Activated naive CD8-positive, alpha-beta T cell treated with anti-CD3 and anti-CD28 coated beads, Interleukin-2, amount 50 U/mL, for 16 hours (primary cell): ENCODE measurements around the gene FRY.

Source experiments
- DNase-seq: peaks from one replicate; pipeline ENCODE4 v3.0.0-alpha.2; 2020; ENCODE audit warnings: low read depth, low spot score

Gene FRY

DNA sequence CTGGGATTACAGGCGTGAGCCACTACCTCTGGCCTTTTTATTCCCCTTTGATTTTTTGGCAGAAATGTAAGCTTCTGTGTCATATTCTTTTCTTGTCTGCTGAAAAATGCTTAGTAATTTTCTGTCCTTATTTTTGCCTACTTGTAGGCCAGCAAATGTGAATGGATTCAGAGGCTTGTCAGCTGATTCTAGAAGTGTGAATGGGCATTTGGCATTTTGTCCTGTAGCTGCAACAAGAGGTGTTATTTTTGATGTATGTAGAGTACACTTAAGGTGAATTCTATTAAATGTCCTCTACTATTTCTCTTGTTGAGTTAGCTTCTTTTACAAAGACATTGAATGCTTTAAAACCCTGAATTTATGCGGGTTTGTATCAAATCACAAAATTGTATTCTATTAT, 50.0 kb downstream of the FRY start:
- DNase-seq = no peak

DNA sequence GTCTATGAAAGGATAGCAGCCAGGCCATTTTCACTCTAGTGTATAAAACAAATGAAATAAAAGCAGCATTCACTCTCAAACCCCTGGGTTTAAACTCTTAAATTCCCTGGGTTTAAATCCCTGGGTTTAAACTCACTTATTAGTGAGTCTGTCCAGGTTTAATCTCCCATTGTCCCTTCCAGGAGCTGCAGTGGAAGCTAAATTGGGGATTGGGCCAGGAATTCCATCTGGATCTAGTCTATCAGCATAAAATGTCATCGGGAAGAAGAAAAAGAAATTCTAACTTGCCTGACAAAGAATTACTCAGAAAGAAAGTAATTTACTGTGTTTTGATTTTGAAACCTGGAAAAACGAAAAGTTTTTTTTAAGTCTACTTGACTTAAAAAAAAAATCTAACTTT, 54.8 kb downstream of the FRY start:
- no peak for DNase-seq

DNA sequence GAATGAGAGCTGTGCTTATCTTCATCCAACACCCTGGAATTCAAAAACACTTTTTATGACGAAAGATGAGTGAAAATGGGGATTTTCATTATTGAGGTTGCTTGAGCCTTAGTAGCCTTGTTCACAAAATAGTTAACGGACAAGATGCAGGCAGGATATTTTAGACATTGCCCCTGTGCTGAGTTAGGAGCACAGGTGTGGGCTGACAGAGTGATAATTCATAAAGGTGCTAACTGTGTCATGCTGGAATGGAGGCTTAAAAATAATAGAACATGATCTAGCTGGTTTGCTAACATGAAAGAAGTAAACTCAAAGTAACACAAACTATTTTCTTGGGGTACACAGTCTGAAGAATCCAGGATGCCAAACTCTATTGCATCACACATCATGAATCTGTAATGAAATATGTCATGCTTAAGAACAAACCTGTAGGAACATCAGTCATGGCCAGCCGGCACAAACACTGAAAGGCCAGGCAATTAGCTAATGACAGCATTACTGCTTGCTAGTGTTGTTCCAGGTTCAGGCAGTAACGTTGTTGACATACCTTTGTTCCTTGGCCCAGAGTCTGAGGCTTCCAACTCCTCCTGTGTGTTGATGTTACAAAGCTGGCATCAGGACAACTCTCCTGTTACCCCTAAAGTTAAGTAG, 55.3 kb downstream of the FRY start:
- DNase-seq = no peak

DNA sequence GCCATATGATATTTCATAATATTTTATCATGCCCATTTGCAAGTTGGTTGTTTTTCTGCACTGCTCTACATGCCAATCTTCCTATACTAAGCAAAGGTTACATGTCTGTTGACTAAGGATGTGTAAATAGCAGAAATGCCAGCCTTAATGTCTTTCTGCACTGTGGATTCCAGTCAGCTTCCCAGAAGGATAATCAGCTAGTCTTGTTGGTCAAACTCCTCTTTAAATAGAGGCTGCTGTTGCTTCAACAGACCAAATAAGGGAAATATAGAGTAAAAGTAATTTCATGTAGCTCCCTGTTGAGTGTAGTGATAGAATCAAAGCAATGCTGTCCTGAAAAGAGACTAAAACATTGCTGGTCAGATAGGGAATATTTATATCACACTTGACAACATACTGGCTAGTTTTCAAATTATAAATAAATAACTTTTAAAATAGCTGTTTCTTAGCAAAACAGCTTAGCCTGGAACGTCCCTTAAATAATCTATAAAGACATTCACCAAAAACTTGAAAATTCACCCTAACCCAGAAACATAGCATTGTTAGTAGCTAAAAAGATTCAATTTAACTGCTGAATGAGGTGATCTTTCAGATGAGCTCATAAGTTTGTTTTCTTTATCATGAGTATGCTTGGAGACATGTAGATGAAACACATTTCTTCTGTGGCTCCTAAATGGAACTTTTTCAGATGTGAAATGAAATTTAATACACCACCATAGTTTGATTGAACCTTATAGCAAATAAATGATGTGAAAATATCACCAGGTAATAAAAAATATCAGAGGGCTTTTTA, 56.6 kb downstream of the FRY start:
- DNase-seq = no peak

DNA sequence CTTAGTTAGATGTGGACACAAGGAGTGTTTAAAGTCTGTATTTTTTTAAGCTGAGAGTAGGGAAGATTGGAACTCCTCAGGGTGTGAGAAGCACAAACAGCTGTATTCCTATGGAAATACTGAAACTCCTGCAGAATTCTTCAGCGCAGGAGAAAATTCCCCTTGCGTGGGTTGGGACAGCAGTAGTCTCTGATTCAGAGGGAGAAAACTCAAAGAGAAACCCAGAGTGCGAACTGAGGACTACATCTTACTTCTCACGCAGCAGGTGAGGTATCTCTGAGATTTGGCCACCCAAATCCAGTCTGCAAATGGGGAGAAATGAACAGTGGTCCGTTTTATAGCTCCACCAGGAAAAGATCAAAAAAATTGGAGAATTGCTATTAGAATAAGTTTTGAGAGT, 60.9 kb downstream of the FRY start:
- DNase-seq = no peak

DNA sequence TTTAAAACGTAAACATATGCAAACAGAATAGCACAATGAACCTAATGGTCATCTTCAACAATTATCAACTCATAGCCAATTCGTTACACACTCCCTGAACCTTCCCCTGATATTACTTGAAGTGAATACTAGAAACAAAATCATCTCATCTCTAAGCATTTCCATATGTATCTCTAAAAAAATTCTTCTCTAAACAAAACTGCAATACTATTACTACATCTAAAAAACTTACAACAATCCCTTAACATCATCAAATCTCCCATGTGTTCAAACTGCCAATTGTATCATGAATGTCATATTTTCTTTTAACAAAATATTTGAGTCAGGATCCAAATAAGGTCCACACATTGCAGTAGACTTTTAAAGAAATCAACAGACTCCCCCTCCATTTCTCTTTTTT, 61.4 kb downstream of the FRY start:
- no peak for DNase-seq

DNA sequence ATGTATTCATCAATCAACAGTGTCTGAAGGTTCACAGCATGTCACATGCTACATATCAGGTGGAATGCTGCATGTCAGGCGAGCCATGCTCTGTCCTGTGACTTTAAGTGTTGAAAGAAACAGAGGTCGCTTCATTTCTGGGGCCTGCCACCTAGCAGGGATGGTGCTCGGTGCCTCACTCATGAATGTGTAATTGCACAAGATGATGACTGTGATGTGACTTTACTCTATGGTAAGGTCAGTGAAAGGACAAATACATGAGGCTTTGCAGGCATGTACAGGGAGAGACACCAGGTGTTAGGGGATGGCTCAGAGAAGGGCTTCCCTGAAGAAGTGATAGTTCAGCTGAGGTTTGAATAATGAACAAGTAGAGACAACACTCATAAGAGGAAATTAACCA, 66.7 kb downstream of the FRY start:
- DNase-seq = no peak

DNA sequence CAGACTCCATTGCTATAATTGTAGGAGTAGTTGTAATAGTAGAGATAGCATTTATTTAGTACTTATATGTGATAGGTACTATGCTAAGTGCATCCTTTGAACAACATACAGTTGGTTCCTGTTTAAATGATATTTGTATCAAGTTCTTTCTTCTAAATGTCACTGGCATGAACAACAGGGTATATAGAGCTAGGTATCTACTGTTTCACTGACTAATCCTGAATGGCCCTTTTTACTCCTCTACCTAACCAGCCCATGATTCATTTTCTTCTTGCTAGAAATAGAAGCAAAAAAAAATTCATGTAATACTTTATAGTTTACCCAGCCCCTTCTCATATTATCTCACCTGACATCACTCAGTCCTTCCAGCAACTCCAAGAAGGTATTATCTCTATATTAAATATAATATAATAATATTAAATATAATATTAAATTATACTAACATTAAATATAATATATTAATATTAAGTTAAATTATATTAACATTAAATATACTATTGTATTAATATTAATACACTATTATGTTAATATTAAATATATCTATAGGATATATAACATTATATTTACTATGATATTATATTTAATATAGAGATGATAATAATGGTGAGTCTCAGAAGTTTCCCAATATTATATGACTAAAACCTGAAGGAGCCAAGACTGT, 74.2 kb downstream of the FRY start:
- no peak for DNase-seq

DNA sequence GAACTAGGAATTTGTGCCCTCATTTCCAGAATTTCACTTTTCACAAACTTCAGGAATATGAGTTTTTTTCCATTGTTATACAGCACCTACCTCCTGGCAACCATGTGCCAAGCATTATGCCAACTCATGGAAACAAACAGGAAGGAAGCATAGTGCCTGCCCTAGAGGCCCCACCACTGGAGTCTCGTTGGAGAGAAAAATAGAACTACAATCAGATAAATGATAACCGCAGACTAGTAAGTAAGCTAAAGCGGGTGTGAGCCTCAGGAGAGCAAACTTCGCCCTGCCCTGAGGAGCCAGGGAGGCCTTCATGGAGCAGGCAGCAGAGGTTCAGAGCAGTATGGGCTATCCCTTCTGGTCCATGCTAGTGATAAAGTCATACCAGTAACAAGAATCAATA, 75.9 kb downstream of the FRY start:
- DNase-seq = no peak

DNA sequence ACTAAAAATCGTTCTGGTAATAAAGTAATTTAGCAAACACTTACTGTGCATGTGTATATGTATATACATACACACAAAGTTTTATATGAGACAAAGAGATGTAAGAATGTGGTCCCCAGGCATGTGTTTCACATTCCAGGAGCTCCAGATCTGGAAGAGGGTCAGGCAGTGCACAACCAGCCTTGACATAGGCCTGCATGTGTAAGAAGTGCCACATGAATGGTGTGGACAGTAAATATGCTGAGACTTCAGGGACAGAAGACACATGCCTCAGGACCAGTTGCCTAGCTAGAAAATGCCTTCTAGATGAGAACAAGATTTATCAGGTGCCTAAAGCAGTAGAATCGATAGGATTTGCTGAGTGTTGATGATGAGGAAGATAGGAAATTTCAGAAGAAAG, 76.4 kb downstream of the FRY start:
- no peak for DNase-seq

DNA sequence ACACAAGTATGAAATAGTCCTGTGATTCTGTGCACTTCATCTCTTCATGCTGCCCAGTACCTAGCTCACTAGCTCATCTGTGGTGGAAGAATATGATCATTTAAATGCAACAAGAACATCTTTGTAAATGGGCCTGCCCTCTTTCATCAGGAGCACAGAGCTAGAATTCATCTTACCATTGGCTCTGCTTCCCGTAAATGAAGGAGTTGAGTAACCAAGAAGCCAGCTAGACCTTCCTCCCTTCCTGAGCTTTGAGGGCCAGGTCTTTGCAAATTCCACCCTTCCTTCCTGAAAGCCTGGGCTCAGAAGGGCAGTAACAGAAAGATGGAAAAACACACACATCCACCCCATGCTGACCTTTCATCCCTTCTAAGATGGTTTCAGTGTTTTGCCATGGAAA, 82.0 kb downstream of the FRY start:
- DNase-seq = no peak

DNA sequence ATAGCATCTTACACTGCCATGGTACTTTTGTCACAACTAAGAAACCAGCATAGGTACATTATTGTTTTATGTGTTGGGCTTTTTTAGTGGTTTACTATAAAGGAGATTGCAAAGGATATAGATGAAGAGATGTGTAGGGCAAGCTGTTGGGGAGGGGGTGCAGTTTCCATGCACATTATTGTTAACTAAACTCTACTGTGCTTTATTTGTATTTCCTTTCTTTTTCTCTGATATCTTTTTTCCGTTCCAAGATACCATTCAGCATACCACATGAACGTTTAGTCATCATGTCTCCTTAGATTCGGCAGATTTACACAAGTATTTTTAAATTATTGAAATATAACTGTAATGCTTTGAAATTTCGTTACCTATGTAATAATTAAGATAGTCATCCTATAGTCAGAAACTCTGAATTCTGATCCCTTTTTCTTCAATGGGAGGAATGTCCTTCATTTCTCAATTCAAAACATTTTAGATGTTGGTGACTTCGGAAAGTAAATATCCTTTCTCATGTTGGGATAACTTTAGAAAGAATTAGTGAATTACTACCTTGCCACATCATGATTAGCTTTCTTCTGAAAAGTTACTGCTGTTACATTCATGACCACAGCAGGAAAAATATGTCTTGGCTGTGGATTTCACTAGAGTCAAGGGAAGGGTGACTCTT, 82.8 kb downstream of the FRY start:
- DNase-seq = no peak

DNA sequence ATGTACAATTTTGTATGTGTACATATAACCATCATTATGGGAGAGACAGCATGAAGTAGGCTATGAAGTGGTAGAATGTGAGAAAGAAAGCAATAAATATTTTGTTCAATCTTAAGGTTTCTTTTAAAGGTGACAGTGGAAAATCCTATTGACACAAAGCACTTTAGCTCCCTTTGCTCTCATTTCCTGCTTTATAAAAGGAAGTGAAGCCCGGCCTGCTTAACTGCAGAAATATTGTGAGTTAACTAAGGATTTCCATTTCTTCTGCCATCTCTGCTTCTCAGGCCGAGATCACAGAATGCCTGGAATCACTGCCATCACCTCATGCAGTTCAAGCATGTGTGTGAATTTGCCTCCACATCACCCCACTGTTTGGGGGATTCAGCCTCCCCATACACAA, 83.5 kb downstream of the FRY start:
- DNase-seq = no peak

DNA sequence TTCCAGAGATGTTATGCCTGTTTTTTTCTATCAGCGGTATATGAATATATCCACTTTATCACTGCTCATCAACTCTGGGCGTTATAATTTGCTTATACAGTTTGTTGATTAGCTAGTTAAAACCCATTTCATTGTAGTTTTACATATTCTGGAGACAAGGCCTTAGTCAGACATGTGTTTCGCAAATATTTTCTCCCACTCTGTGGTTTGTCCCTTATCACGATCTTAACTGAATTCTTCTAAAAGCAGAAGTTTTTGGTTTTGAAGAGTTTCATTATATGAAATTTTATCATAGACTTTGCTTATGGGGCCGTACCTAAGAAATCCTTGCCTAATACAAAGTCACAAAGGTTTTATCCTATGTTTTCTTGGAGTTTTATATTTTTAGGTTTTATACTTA, 84.6 kb downstream of the FRY start:
- DNase-seq = no peak

DNA sequence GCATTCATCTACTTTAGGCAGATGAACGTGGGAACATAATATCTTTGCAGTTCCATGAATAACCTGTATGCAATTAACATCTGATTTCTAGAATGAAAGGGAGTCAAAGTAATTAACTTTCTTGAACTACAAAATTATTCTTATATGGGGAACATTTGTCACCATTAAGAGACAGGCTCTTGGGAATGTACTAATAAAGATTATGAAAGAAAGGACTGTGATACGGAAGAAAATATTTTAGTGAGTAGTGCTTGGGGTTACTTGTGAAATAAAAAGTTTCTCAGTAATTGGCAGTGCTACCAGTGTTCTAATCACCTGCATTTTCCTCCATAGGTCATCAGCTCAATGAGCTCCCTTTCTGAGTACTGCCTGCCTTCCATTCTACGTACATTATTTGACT, 85.4 kb downstream of the FRY start:
- DNase-seq = no peak

DNA sequence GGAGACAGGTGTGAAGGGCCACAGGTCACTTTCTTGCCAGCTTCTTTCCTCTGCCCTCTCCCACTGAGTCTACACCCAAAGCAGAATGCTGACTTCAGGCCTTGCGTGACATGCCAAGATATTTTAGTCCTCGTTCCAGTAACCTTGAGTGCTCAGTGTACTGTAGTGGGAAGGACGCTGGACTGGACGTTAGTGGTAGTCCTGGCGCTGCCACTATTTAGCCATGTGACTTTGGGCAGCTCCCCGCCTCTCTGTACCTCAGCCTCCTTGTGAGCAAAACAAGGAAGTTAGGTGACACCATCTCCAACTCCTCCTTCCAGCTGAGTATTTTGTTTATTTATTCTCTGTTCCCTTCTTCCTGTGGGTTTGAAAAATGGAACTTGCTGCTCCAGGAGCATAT, 86.1 kb downstream of the FRY start:
- no peak for DNase-seq

DNA sequence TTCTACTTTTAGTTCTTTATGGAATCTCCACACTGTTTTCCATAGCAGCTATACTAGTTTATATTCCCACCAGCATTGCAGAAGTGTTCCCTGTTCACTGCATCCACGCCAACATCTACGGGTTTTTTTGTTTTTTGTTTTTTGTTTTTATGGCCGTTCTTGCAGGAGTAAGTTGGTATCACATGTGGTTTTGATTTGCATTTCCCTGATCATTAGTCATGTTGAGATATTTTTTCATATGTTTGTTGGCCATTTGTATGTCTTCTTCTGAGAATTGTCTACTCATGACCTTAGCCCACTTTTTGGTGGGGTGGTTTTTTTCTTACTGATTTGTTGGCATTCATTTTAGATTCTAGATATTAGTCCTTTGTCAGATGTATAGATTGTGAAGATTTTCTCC, 89.7 kb downstream of the FRY start:
- DNase-seq = no peak

DNA sequence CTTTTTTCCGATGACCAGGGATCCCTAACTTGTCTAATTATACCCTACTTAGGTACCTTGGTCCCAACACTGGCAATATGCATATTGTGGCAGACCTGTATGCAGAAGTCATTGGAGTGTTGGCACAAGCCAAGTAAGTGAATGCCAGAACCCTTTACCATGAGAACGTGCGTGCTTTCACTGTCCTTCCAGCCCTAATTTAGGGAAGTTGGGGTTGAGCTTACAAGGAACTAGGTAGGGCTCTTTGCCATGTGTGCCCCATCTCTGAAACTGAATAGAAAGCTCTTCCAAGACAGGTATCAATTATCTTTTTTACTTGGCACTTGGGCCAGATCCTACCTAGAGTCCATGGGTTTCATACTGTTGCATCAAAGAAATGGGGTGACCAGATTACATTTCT, 93.2 kb downstream of the FRY start:
- DNase-seq = no peak

DNA sequence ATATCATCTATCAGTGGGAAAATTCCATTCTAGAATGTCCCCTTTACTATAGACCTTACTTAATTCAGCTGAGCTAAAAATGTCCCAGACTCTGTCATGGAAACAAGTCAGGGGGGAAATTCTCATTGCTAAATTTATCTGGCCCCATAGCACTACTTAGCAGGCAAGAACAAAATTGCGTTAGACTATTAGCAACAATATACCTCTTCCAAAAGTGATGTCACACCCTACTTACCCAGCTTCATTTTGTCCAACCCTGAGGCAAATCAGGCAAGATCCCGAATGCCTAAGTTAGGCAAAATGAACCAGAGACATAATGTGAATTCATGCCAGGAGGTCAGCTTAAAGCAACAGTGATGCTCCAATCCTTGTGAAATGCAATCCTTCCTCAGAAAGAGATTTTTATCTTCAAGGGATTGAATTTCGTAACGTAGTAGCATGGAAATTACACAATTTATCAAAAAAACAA, 93.7 kb downstream of the FRY start:
- DNase-seq = no peak

DNA sequence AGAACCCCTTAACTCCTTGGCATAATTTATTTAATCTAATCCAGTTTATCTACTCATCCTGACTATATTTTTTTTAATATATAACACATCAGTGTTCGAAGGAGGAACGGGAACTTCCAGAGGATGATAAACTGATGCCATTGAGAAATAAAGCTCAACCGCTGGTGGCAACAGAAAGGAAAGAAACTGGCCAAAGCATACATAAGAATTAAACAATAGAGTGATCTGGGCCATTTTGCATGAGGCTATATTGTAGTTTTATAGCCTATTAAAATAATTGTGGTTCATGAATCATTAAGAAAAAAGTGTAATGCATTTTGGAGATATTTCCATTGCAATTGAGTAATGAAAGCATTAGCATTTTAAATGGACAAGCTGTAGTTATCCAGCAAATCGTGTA, 94.2 kb downstream of the FRY start:
- DNase-seq = no peak

DNA sequence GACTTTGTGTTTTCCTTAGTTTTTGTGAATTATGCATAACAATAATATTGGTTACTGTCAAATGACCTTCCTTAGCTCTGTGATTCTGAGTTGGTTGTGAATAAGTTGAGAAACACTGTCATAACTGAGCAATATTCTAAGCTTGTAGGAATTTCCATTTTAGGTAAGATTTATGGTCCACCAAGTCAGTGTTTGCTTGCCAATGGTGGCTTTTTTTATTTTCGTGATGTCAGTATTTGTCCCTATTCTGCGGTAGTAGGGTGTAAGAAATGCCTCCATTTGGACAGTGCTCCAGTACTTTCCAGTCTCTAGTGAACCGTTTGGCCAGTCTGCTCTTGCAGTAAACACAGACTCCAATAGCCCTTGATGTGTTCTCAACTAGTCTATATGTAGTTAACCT, 94.7 kb downstream of the FRY start:
- no peak for DNase-seq

DNA sequence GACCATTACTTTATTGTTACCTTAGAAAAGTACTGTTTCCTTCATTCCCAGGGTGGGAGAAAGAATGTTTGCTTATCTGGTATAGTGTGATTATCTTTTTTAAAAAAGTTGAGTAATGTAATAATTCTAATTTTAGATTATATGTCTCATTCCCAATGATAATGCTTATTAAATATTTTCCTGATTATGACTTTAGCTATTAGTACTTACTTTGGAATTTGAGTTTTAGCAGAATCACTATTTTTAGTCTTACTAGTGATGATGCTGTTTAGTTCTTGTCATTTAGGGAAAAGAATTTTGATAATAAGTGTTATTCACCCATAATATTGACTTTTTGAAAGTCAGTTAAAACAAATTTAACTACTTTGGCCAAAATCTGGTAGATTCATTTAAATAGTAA, 95.2 kb downstream of the FRY start:
- no peak for DNase-seq

DNA sequence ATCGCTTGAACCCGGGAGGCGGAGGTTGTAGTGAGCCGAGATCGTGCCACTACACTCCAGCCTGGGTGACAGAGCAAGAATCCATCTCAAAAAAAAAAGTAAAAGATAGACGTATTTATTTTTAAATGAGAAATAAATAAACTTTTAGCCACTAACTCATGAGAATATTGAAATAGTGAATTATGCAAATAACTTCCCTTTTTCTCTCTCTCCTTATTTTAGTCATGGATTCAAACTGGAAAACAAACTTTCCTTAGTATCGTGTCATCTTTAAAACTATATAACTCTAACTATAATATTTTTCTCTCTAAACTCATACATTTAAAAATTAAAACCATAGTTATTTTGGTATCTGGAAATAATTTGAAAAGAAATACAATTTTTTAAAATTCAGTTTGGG, 96.1 kb downstream of the FRY start:
- DNase-seq = no peak
